ENCODE measurements around the gene ACO1.
"Not testable (repeated sequence)": the region's sequence is repeated elsewhere in the genome, so short reads cannot be mapped to it uniquely, and the experiment has no call there.

ACO1 gene

GRCh38 chr9:32384364-32385151, at the start of gene ACO1:
ACO1 (plus strand) TSS chr9:32384643; CDS start chr9:32405507, 20,864 bp downstream.
- TF ChIP-seq GATA1 (IDR thresholded peaks at IDR 0.05; ENCODE audit: low read depth, low read length) (no peak), POLR2A (IDR thresholded peaks at IDR 0.05; ENCODE audit: low read length) (peak; percentile 55)
- peak; percentile 90 to 95 for DNase-seq

- DNase-seq: no peak
- no peak for TF ChIP-seq POLR2A (IDR thresholded peaks at IDR 0.05; ENCODE audit: low read length)
- no peak for TF ChIP-seq GATA1 (IDR thresholded peaks at IDR 0.05; ENCODE audit: low read depth, low read length)
Measured at GRCh38 chr9:32334916-32335895, 49.2 kb upstream of the ACO1 start.

GRCh38 chr9:32339424-32339823, 45.0 kb upstream of the ACO1 start:
- TF ChIP-seq POLR2A (IDR thresholded peaks at IDR 0.05; ENCODE audit: low read length): no peak
- TF ChIP-seq GATA1 (IDR thresholded peaks at IDR 0.05; ENCODE audit: low read depth, low read length): no peak
- no peak for DNase-seq

- DNase-seq: no peak
- no peak for TF ChIP-seq POLR2A (IDR thresholded peaks at IDR 0.05; ENCODE audit: low read length)
- no peak for TF ChIP-seq GATA1 (IDR thresholded peaks at IDR 0.05; ENCODE audit: low read depth, low read length)
Measured at GRCh38 chr9:32340361-32340760, 44.1 kb upstream of the ACO1 start.

DNA sequence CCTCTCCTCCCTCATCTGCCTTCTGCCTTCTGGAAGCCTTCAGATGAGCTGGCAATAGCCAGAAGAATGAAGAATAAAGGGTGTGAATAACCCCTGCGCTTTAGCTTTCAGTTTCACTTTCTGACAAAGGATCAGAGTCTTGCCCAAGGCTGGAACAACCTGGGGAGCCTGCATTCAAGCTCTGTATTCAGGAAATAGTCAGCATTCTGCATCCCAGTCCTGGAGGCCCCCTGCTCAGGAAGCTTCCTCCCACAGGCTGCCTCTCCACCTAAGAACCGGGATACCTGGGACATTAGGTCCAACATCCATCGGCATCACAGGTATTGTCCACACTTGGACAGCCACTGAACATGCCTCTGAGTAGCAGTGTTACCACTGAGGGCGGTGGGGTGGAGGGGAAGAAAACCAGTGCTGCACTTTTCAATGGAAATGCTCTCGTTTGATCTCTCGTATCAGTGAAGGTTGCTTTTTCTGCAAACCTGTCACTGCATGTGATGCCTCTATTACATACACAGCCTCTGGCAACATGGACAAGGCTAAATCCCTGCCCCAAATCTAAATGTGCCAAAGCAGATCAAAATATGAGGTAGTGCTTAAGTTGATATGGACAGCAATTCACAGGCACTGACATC, 39.8 kb upstream of the ACO1 start:
- TF ChIP-seq GATA1 (IDR thresholded peaks at IDR 0.05; ENCODE audit: low read depth, low read length) (no peak), POLR2A (IDR thresholded peaks at IDR 0.05; ENCODE audit: low read length) (no peak)
- no peak for DNase-seq

DNA sequence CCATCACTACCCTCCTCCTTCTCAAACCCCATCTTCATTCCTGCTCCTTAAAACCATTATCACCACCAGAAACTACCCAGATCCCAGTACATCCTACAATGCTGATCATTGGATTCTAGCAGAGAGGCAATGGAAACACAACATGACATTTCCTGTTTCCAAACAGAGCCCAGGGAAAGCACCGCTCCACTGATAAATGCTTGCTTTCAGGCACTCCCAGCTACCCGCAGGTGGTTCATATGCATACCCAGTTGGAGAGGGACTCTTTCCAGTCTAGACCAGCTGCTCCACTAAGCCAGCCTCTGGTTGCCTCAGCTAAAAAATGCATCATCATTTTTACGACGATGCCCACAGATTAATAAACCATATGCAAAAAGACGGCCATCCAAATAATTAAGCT, 39.2 kb upstream of the ACO1 start:
- no peak for TF ChIP-seq GATA1 (IDR thresholded peaks at IDR 0.05; ENCODE audit: low read depth, low read length)
- no peak for TF ChIP-seq POLR2A (IDR thresholded peaks at IDR 0.05; ENCODE audit: low read length)
- no peak for DNase-seq

GRCh38 chr9:32347571-32347970, 36.9 kb upstream of the ACO1 start:
- no peak for TF ChIP-seq GATA1 (IDR thresholded peaks at IDR 0.05; ENCODE audit: low read depth, low read length)
- no peak for TF ChIP-seq POLR2A (IDR thresholded peaks at IDR 0.05; ENCODE audit: low read length)
- no peak for DNase-seq

GRCh38 chr9:32348106-32348695, 36.2 kb upstream of the ACO1 start:
- no peak for TF ChIP-seq POLR2A (IDR thresholded peaks at IDR 0.05; ENCODE audit: low read length)
- TF ChIP-seq GATA1 (IDR thresholded peaks at IDR 0.05; ENCODE audit: low read depth, low read length): no peak
- DNase-seq: no peak

GRCh38 chr9:32349013-32349412, 35.4 kb upstream of the ACO1 start:
- no peak for DNase-seq
- TF ChIP-seq POLR2A (IDR thresholded peaks at IDR 0.05; ENCODE audit: low read length) (no peak), GATA1 (IDR thresholded peaks at IDR 0.05; ENCODE audit: low read depth, low read length) (no peak)

DNA sequence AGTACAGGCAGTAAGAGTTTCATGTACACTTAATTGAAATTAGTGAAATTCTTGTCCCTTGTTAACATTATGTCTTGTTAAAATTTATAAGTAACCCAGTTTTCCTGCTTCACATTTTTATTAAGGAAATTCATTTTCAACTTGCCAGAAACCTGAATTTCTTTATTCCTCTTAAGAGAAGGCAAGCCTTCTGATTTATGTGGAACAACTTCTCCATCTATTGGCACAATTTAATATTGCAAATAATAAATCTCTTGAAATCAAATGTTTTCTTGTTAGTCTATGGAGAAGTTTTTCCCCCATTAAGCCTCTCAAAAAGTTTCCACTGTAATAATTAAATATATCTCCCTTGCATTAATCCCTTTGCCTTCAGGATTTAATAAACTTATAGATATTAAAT, 33.8 kb upstream of the ACO1 start:
- DNase-seq: peak; percentile 3 to 21
- TF ChIP-seq POLR2A (IDR thresholded peaks at IDR 0.05; ENCODE audit: low read length): no peak
- TF ChIP-seq GATA1 (IDR thresholded peaks at IDR 0.05; ENCODE audit: low read depth, low read length): no peak

DNA sequence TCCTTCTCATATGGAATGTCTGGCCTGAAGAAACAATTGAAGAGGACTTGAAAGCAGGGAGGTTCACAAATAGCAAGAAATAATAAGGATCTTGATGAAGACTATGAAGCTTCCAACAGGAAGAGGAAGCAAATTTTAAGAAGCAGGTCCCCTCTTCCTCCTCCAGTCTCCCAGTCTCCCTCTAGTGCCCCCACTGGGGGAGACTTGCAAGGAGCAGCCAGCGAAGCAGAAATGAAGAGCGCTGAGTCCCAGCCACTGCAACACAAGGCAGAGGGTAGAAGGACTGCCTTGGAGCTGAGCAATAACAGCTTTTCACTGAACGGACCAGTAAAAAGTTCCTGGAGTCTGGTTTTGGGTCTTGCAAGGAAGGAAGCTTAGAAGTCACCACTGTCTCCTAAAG, 32.6 kb upstream of the ACO1 start:
- peak in 1 of 2 experiments; percentile 3 for DNase-seq
- TF ChIP-seq POLR2A (IDR thresholded peaks at IDR 0.05; ENCODE audit: low read length): no peak
- no peak for TF ChIP-seq GATA1 (IDR thresholded peaks at IDR 0.05; ENCODE audit: low read depth, low read length)

GRCh38 chr9:32353476-32353875, 31.0 kb upstream of the ACO1 start:
- not testable (repeated sequence) for DNase-seq

DNA sequence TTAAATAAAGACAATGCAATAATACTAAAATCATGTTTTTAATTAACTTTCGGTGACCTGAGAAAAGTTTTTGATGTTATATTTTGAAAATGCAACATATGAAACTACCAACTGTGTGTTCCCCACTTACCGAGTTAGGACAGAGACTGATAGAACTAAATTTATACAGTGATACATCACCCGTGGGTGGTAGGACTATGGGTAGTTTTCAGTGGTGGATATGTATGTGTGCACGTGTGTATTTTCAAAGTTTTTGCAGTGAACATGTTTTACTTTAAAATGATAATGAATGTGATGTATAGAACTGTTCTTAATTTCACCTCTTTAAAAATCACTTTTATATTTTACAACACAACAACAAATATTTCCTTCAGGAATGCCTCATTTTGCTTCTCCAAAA, 25.0 kb upstream of the ACO1 start:
- TF ChIP-seq GATA1 (IDR thresholded peaks at IDR 0.05; ENCODE audit: low read depth, low read length) (no peak), POLR2A (IDR thresholded peaks at IDR 0.05; ENCODE audit: low read length) (no peak)

More for the DNA sequence above, 25.0 kb upstream of the ACO1 start:
- DNase-seq: no peak

All from erythroblast (primary cell).